ACC112 (cell line): ENCODE measurements around the gene ROR1.

ENCODE experiments used
- H2AFZ ChIP-seq: fragments of 200-600 bp; sonication (generic); one replicate; pipeline ENCODE4 v1.6.0; 2017; ENCODE audit warnings: antibody characterized with exemption, low read length; ENCODE audit not compliant: unreplicated experiment
- H3K27ac ChIP-seq: fragments of 200-600 bp; sonication (generic); 2 replicates; pipeline ENCODE4 v1.5.1; 2014; ENCODE audit warnings: low read depth, mild to moderate bottlenecking, antibody characterized with exemption, low read length, moderate library complexity
- H3K27me3 ChIP-seq: fragments of 200-600 bp; sonication (generic); 2 replicates; pipeline ENCODE4 v1.6.1; 2014; ENCODE audit warnings: mild to moderate bottlenecking, antibody characterized with exemption, low read length, moderate library complexity, mixed read lengths; ENCODE audit not compliant: insufficient read depth
- H3K36me3 ChIP-seq: fragments of 200-600 bp; sonication (generic); 2 replicates; pipeline ENCODE4 v1.6.1; 2016; ENCODE audit warnings: mild to moderate bottlenecking, antibody characterized with exemption, low read length, moderate library complexity, mixed read lengths; ENCODE audit not compliant: insufficient read depth
- H3K4me1 ChIP-seq: fragments of 200-600 bp; sonication (generic); one replicate; pipeline ENCODE4 v1.6.1; 2016; ENCODE audit warnings: low read length, mixed read lengths; ENCODE audit not compliant: insufficient read depth, unreplicated experiment, control insufficient read depth
- H3K4me3 ChIP-seq: fragments of 200-600 bp; sonication (generic); 2 replicates; pipeline ENCODE4 v1.5.1; 2014; ENCODE audit warnings: mild to moderate bottlenecking, low read depth, low read length
- H3K79me2 ChIP-seq: fragments of 200-600 bp; sonication (generic); one replicate; pipeline ENCODE4 v1.6.0; 2016; ENCODE audit warnings: low read length; ENCODE audit not compliant: control insufficient read depth, unreplicated experiment, insufficient read depth

ROR1 gene

DNA sequence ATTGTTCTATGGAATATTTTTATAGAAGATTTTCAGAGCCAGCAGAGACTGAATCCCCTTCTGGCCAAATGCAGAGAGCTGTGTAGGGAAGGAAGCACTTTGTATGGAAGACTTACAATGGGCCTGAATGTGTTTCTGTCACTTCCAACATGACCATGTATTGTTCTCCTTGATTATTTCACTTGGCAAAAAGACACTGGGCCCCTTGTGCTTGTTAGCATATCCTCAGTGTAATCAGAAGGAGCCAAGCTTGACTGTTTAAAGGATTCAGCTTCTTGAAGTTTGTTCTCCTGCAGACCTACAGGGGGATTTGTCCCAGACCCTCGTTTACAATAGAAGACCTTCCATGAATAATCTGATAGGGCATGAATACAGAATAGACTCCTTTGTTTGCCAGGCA, 381.5 kb downstream of the ROR1 start:
- H3K27me3 ChIP-seq, result no peaks in the 10 kb centered on the region

DNA sequence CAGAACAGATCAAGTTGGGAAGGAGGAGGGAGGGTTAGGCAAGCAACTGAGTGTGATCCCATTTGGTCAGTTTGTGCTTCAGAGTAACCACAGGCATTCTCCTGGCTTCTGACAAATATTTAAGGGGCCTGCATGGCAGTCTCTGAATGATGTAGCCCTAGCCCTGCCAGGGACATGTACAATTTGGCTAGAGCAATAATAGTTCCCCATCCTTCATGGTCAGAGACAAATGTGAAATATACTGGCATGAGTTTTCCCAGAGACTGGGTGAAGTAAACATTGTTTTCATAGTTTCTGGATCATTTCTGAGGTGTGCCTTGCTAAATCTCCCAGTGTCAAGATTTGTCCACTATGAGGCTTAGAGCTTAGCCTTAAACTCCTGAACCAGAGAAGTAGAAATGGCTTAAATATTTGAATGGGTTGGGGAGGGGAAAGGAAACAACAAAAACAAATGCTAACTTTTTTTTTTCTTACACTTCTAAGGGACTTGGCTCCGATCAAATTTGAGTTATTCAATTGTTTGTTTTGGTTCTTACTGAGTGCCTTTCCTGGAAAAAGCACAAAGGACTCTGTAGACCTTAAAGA, 387.6 kb downstream of the ROR1 start:
- Histone ChIP-seq H3K4me3 (no peak overlapping the region), H3K36me3 (peaks cover 3% of the 10 kb centered on the region; the same call in 1 of the 2 replicates), H3K27ac (no peak overlapping the region), H2AFZ (no peak overlapping the region), H3K79me2 (no peaks in the 10 kb centered on the region), H3K27me3 (no peaks in the 10 kb centered on the region), H3K4me1 (peaks cover 11% of the 10 kb centered on the region)

More for the DNA sequence above, 381.5 kb downstream of the ROR1 start:
- H3K4me1 ChIP-seq, result no peaks in the 10 kb centered on the region
- no peaks in the 10 kb centered on the region for H3K79me2 ChIP-seq
- no peak overlapping the region for H3K27ac ChIP-seq
- H3K36me3 ChIP-seq, result peaks cover 3% of the 10 kb centered on the region; the same call in 1 of the 2 replicates
- H2AFZ ChIP-seq, result no peak overlapping the region
- no peak overlapping the region for H3K4me3 ChIP-seq

DNA sequence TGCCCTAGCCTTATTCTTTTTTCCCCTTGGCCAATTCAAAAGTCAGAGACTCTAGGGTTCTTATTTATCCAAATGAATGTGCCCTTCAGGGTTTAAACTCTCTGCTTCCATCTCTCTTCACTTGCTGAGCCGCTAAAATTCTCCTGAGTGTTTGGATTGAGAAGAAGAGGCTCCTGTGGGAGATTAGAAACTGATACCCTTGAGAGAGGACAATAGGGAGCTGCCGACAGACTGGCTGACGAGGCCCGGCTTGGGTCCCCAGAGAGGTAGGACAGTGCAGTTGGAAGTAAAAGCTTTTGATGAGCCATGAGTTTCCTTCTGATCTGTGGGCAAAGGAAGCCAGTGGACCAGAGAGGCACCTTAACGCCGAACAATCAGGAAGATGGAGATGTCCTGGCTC, 388.3 kb downstream of the ROR1 start:
- no peak overlapping the region for H3K27ac ChIP-seq

DNA sequence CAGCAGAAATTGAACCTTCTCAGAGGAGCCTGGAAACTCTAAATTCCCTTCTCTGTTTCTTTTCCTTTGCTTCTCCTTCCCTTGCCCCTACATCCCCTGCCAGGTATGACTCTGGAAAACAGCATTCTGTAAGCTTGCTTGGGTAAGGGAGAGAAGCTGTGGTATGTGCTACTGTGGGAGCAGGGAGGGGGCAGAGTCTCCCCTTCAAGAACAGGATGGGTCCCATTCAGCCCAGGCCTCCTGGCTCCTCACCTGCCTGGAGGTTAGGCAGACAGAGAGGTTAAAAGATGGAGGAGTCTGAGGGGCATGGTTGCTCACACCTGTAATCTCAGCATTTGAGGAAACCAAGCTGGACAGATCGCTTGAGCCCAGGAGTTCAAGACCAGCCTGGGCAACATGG, 389.0 kb downstream of the ROR1 start:
- Histone ChIP-seq H3K4me1 (peaks cover 11% of the 10 kb centered on the region), H3K27ac (no peak overlapping the region), H3K79me2 (no peaks in the 10 kb centered on the region)

More for the DNA sequence above, 388.3 kb downstream of the ROR1 start:
- Histone ChIP-seq H3K79me2 (no peaks in the 10 kb centered on the region), H2AFZ (no peak overlapping the region), H3K4me1 (peaks cover 11% of the 10 kb centered on the region), H3K27me3 (no peaks in the 10 kb centered on the region), H3K36me3 (peaks cover 3% of the 10 kb centered on the region; the same call in 1 of the 2 replicates), H3K4me3 (no peak overlapping the region)

DNA sequence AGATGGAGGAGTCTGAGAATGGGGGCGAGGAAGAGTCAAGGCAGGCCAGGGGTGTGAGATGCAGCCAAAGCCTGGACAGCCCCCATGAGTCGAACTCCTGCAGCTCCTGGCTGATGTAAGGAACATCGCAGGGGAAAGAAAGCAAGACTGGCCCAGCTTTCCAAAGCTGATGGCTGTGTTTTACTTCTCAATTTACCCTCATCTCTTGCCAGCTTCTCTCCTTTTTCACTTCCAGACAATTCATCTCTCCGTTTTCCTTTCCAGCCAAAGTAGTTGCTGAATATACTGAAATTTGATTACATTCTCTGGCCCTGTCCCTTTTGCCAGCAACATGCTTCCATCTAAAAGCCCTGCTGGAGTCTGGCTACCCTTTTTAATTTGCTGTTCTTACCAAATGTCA, 389.6 kb downstream of the ROR1 start:
- H3K27ac ChIP-seq, result no peak overlapping the region
- H3K4me1 ChIP-seq, result peaks cover 11% of the 10 kb centered on the region
- no peaks in the 10 kb centered on the region for H3K27me3 ChIP-seq
- no peaks in the 10 kb centered on the region for H3K79me2 ChIP-seq
- H3K36me3 ChIP-seq, result peaks cover 3% of the 10 kb centered on the region; the same call in 1 of the 2 replicates
- no peak overlapping the region for H2AFZ ChIP-seq
- H3K4me3 ChIP-seq, result no peak overlapping the region

More for the DNA sequence above, 389.0 kb downstream of the ROR1 start:
- Histone ChIP-seq H3K36me3 (peaks cover 3% of the 10 kb centered on the region; the same call in 1 of the 2 replicates), H3K27me3 (no peaks in the 10 kb centered on the region), H2AFZ (no peak overlapping the region), H3K4me3 (no peak overlapping the region)

DNA sequence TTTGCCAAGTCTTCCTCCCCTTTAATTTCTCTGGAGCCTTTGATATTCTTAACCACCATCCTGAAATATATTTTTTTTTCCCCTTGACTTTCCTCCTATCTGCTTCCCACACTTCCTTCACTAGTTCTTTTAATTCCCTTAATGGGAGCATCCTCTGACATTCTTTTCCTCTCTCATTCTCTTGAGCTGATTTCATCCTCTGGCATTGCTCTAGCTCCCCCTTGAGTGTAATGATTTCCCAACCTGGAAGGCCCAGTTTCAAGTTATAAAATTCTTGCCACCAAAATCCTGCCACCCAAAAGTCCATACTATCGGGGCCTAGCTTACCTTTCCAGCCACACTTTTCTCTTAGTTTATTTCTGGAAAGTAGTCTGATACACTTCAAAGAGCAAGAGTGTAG, 390.2 kb downstream of the ROR1 start:
- peaks cover 3% of the 10 kb centered on the region; the same call in 1 of the 2 replicates for H3K36me3 ChIP-seq
- H3K79me2 ChIP-seq, result no peaks in the 10 kb centered on the region
- H3K27ac ChIP-seq, result no peak overlapping the region
- peaks cover 11% of the 10 kb centered on the region for H3K4me1 ChIP-seq
- H2AFZ ChIP-seq, result peak overlapping the region; percentile 55
- no peaks in the 10 kb centered on the region for H3K27me3 ChIP-seq
- no peak overlapping the region for H3K4me3 ChIP-seq

DNA sequence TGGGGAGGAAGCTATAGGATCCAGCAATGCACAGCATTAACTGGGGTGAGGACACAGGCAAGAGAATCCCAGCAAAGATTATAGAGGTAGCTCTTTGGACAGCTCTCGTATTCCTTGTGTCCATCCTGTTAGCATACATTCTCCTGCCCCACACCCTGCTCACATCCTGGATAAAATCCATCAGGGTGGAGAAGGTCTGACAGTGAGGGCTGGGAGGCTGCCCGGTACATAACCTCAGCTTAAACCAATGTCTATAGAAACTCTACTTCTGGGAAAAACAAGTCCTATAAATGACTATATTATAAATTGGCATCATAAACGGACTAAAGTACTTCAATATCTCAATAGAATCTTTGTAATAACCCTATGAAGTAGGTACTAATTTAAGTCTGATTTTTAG, 392.8 kb downstream of the ROR1 start:
- H3K36me3 ChIP-seq, result no peaks in the 10 kb centered on the region

DNA sequence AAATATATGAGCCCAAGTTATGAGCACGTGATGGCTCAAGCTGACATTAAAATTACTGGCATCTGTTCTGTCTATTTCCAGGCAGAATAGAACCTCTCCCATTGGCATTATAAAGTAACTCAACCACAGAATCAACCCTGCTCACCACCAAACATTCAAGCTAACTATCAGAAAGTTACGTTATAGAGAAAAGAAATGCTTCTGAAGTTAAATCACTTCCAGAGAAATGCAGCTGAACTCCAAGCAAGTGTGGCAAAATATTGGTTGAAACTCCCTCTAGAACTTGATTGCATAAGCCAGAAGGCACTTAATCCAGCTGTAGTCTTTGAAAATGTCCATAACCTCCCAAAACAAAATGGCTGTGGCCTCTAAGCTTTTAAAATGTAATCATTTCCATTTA, 393.4 kb downstream of the ROR1 start:
- Histone ChIP-seq H3K4me1 (peaks cover 12% of the 10 kb centered on the region), H3K27ac (no peak overlapping the region), H3K4me3 (no peak overlapping the region), H3K27me3 (no peaks in the 10 kb centered on the region), H2AFZ (no peak overlapping the region), H3K79me2 (no peaks in the 10 kb centered on the region), H3K36me3 (no peaks in the 10 kb centered on the region)

More for the DNA sequence above, 392.8 kb downstream of the ROR1 start:
- Histone ChIP-seq H3K4me1 (peaks cover 9% of the 10 kb centered on the region), H3K27ac (no peak overlapping the region), H3K4me3 (no peak overlapping the region), H3K79me2 (no peaks in the 10 kb centered on the region), H3K27me3 (no peaks in the 10 kb centered on the region), H2AFZ (no peak overlapping the region)

DNA sequence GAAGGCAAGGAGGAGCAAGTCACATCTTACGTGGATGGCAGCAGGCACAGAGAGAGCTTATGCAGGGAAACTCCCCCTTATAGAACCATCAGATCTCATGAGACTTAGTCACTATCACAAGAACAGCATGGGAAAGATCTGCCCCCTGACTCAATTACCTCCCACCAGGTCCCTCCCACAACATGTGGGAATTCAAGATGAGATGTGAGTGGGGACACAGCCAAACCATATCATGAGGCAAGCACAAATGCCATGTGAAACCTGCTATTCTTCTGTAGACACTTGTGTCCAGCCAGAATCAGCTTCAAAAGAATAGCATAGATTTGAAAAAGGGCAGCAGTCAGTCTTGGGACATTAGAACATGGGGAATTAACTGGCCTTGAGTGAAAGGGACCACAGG, 397.4 kb downstream of the ROR1 start:
- no peaks in the 10 kb centered on the region for H3K27me3 ChIP-seq
- H3K36me3 ChIP-seq, result no peaks in the 10 kb centered on the region
- H2AFZ ChIP-seq, result peak overlapping the region; percentile 91
- no peaks in the 10 kb centered on the region for H3K79me2 ChIP-seq
- no peak overlapping the region for H3K4me3 ChIP-seq
- peaks cover 27% of the 10 kb centered on the region for H3K4me1 ChIP-seq
- peak overlapping the region; percentile 91 for H3K27ac ChIP-seq

DNA sequence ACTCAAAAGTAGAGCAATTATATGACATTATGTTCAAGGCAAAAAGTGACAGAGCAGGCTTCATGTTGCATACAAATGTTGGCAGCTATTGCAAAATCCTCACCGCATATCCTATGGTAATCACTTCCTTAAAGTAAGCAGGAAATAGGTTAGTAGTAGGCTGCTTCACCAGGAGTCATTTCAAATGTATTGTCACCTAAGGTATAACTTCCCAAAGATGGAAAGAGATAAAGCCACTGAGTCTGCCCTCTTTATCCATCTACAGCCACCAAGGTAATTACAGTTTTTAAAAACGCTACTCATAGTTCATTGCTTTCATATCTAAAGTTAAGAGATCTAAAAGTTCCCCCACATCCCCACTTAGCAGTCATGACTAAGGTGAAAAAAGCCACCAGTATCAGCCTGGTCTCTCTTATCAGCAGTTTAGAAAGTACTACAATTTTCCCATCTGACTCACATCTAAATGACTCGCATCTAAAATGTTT, 398.0 kb downstream of the ROR1 start:
- Histone ChIP-seq H3K79me2 (no peaks in the 10 kb centered on the region), H3K27ac (peak overlapping the region; percentile 91), H3K36me3 (no peaks in the 10 kb centered on the region), H3K4me1 (peaks cover 27% of the 10 kb centered on the region), H3K4me3 (peak overlapping the region; percentile 61), H2AFZ (peak overlapping the region; percentile 91), H3K27me3 (no peaks in the 10 kb centered on the region)

DNA sequence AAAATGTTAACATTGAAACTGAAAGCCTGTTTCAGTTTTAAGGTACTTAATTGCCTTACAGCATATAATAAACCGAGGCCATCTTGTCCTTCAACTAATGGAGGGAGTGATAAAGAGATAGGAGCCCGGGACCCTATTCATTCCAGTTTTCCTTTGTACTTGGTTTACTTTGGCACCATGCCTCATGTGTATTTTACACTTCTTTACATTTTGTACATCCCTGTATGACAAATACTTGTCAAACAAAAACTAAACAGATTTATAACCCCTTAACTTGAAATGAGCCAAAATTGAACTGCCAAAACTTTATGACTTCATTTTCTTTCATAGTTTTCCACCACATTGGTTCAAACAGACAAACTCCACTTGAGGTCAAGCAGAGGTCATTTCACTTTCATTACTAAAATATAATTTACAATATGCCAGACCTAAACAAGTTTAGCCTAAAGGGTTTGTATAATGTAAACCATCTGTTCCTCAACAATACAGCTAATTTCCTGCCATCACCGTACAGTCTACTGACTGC, 398.7 kb downstream of the ROR1 start:
- Histone ChIP-seq H3K79me2 (no peaks in the 10 kb centered on the region), H3K4me3 (peak overlapping the region; percentile 61), H3K27ac (peak overlapping the region; percentile 91), H3K27me3 (no peaks in the 10 kb centered on the region), H3K36me3 (0 out of 2 replicates have a peak, but pooled peaks cover under 1% of the 10 kb centered on the region), H2AFZ (peak overlapping the region; percentile 99), H3K4me1 (peaks cover 27% of the 10 kb centered on the region)
